Stimulated activated CD4-positive, alpha-beta T cell treated with anti-CD3 and anti-CD28 coated beads, Interleukin-15, amount 100 ng/mL, for 48 hours (primary cell): ENCODE data around the gene SESN3.
"Not testable (repeated sequence)": the region's sequence is repeated elsewhere in the genome, so short reads cannot be mapped to it uniquely, and the experiment has no call there.

Source experiments
- DNase-seq, 2 donors: peaks; one replicate each; pipeline ENCODE4 v3.0.0-alpha.2; 2020; ENCODE audit warnings: low read depth in 2 of 2

SESN3 gene

DNA sequence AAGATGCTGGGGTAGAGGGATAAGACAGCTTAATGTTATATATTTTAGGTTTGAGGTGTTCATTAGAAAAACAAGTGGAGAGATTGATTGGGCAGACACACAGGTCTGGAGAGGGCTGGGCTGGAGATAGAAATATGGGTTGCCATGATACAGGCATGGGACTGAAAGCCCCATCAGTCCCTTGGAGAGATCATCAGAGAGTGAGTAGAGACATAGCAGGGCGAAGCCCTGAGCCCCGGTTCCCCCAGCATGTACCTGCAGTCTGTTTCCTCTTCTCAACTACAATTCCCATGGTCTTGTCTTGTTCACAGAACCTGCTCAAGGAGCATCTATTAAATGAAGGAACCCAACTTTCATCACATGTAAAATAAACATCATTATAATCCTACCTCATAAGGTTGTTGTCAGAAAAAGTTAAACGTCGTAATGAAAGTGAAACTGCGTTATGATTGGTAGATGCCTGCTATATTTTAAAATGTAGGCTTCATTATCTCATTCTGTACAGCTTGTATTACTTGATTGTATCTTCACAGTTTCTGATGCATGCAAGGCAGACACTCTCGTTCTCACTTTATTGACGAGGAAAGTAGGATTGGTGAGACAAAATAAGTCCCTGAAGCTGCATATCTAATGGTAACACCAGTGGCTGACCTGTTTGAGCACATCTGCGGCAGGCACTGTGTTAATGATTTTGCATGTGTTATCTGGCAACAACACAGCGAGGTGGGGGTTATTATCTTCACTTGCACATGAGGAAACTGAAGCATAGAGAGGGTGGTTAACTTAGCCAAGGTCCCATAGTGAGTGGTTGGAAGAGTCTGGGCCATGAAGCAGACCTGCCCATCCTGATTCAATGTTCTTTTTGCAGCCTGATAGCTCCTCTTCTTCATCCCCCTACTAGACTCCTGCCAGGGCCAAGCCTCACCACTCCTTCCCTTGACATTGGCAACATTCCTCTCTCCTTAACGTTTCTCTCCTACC, 77.8 kb downstream of the SESN3 start:
- DNase-seq, result no peak

DNA sequence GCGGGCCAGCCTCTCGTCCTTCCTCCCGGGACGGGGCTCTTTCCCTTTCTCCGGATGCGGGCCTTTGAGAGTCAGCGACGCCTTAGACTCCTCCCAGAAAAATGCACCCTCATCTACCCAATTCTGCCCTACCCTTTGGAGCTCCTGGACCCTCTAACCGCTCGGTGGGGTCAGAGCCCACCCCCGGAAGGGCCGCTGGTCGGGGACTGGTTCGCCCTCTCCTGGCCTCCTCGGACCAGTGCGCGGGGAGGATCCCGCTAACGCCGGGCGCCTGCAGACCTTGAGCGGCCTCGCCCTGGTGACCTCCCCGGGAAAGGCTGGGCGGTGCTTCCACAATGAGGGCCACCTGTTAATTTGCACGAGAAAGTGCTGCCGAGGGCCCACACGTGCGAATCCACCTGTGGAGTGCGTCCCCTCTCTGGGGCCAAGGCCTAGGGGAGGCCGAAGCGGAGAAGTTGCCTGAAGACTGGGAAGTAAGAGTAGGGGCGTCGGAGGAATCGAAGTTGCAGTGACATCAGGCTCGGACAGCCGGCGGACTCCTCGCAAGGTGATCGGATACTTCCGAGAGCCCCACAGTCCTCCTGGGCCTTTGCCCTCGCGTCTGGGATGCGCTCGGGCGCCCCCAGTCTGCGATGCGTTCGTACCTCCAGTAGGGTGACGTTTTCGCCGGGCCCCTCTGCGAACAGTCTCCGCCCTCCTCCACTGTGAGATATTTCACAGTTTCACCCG, 79.9 kb downstream of the SESN3 start:
- DNase-seq, result peak; percentile 87 to 88

DNA sequence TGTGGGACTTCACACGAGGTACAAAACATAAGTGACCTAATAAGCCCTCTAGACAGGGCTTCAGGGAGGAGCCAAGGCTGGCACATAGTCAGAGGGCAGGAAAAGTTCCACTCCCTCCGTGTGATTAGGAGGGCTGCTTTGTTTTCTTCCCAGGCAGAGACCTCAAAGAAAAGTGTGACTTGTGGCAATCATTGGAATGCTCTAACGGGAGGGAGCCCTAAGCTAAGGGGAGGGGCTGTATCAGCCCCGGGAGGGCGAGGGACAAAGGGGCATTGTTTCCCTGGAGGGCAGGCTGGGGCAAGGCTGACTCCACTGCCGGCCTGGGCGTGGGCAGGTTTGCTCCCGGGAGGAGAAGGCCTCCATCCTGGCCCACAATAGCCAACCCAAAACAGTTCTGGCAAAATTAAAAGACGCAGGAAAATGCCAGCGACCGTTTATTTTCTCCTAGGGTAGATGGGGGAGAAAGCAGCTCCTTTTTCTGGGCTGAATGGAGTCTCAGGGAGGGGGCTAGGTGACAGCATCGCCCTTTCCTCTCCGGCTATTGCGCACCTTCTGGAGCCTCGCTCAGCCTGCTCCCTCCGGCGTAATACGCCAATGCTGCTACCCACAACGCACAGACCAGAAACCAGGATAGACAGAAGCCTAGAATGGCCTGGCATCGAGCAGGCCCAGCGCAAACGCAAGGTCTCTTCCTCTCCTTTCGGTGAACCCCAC, 81.2 kb downstream of the SESN3 start:
- no peak for DNase-seq

DNA sequence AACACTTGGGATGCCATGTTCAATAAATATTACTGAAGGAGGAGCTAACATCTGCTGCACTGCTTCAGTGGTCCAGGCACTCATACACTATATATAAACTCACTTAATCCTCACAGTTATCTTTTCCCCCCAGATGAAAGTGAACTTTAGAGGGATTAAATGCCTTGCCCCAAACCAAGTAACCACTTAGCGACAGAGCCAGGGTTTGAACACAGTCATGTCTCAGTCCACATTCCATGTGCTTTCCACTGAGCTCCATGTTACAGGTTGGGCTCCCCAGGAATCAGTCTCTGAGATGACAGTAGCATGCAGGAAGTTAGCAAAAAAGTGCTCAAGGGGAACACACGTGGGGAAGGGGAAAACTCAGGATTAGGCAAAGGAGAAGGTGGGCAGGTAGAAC, 82.1 kb downstream of the SESN3 start:
- DNase-seq, result no peak

DNA sequence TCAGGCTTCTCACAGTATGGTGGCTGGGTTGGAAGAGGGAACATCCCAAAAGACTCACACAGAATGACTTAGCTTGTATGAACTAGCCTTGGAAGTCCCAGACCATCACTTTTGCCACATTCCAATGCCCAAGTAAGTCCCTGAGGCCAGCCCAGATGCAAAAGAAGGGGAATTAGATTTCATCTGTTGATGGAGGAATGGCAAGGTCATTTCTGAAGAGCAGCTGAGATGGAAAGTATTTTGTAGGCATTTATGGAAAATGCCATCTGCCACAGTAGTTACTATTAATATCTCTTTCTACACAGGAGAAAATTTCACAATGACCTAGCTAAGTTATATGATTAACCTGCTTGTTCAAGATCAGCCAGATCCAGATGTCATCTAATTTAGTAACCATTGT, 82.6 kb downstream of the SESN3 start:
- no peak for DNase-seq

DNA sequence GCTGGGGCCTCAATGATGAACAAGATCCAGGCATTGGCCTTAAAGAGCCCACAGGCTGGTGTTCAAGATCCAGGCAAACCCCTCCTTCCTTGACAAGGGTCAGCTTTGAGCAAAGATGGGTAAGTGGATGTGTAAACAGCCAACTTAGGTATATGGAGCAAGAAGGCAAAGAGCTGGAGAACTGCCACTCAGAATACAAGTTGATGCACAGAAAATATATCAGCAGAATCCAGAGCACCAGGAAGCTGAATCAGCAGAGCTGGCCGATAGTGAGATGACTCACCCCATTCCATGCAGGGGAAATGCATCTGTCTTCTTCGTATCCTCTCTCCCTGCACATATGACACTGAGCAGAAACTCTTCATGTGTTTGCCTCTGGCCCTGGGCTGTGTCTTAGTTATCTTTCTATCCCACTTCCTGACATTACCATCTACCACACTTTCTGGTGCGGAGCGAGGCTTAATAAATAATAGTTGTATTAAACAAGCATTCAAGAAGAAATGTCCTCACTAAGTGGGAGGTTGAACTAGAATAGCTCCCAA, 83.6 kb downstream of the SESN3 start:
- DNase-seq, result no peak

DNA sequence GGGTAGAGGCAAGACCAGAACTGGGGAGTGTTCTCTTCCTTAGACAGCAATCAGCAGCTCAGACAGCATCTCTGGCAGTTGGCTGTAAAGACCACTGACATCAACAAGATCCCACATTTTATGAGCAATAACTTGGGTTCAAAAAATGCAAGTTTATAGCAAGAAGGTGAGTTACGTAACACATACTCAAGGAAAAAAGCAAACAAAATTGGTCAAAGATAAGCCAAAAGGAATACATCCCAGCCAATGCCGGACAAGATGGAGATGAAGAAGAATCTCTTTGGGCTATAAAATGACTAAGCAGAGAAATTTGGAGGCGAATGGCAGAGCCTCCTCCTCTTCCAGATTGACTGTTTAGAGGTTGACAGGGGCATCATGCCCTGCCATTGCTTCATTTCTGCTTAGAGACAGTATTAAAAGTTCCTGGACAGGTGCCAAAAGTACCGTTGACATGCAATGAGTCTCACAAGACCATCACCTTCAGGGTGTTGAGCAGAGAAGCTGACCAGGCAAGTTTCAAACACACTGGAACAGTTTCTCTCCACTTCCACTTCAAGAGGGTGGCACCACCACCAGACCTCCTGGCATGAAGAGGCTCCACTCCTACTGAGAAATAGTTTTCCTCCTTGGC, 85.5 kb downstream of the SESN3 start:
- DNase-seq, result no peak

DNA sequence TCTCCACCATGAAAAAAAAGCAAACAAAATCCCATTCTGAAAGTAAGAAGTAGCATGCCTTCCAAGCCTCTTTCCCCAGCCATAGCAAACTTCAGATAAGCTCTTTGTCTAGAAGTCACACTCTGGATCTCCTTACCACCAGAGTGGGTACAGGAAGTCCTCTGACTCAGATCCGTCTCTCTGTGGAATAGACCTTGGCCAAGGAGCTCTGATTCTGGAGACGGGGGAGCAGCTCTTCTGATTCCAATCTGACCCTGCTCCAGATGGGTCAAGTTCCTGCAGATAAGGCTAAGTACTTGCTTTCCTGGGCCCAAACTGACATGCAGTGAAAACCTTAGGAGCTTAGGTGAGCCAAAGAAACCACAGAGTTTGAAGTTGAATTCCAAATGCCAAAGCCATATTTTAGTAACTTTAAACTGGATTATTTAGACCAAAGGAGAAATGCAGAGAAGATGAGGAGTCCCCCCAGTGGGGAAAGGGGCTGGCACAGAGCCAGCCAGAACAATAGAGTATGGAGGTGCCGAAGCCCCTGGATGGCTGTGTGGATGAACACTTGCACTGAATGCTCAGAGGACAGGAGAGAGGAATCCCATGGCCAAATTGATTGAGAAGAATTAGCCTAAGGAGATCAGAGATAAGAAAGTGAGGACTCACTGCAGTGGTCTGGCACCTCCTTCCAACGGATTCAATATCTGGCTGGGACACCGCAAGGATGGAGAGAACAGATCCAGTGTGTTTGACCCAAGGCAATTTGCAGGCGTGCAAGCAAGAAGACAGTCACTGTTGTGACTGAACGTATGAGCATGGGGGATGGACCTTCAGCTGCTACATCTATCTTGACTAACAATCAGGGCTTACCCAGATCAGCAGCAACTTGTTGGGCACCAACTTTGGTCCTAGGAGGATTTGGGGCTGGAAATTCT, 86.4 kb downstream of the SESN3 start:
- DNase-seq, result no peak

DNA sequence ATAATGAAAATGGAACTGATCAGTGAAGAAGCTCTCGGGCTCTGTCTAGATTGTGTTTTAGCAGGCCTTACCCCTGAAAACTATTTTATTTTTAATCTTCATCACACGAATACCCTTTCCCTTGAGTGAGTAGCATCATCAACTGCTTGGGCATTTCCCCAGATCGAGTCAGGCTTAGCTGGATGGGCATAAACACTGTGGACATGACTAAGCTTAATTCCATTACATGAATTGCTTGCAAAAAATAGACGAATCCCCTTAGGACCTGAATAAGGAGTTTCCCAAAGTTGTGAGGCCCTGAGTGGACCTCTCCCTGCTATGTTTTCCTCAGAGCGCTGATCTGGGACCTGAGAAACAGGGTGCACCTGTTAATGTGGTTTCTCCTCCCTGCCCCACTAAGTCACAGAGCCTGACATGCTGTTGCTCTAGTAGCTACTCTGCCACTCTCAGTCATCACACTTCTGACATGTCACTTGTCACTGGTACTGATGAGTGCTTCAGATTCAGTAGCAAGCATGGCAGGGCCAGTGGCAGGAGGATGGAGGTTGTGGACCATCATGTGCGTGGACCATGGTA, 87.8 kb downstream of the SESN3 start:
- DNase-seq, result no peak

DNA sequence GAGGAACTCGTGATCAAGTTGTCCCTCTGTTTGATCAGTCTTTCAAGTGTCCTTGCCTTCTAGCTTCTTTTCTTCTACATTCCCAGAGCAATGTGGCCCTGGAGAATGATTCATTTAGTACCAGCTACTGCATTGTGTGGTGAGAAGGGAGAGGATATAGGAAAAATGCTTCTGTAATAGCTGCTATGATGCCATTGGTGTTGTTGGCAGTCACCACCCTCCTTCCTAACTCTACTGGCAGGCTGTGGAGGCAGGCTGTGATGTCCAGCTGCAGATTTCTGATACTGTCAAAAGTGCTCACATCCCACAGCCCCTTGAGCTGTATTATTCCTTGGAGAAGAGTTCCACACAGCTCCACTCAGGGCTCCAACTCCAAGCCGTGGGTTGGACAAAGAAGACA, 88.6 kb downstream of the SESN3 start:
- no peak for DNase-seq

DNA sequence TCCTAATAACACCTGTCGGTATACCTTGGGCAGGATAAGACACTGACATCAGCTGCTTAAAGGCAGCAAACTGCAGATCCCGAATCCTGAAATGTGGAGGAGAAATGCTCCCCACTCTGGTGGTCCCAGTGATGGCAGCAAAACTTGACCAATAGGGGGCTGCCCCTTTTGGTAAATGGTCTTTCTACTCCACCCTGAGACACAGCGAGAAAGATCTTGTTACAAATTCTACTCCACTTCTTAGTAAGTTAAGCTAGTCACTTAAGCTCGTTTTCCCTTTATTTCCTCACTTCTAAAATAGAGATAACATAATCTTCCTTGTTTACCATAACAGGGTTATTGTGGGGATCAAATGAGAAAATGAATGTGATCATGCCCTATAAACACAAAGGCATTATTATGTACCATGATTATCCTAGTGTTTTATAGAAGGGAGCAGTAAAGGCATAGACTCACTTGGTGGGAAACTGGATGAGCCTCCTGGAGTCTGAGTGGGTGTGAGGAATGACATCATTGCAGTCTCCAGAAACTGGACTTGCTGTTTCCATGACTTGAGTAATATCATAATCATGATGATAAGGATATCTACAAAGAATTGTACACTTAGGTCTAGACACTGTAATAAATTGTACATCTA, 90.5 kb downstream of the SESN3 start:
- no peak for DNase-seq

DNA sequence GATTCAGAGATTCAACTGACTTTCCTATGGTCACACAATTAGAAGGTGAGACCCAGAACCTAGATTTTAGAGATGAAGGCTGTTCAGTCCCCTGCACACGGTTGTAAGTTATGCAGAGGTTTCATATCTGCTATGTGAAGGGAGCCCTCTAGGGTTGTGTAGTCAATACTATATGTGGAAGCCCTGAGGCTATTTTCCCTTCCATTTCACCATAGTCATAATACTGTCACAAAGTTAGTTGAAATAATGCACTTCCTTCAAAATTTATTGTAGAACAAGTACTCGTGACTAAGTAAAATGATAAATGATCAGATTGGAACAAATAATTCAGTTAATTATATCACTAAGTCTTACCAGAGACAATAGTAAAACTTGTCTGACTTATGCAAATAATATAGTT, 92.6 kb downstream of the SESN3 start:
- no peak for DNase-seq

DNA sequence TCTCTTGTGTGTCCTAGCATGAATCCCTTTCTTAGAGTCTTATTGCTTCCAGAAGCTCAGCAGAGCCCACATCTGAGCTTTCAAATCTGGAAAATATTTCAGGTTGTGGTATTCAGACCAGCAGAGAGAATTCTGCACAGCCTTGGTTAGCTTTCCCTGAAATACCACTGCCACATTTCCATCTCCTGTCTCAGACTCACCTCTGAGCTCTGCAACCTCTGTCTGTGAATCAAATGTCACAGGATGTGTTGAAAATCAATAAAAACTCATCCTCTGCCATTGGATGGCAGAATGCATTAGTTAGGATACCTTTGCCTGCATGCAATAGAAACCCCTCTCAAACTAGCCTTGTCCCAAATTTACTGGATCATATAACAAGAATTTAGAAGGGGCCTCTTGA, 93.7 kb downstream of the SESN3 start:
- no peak for DNase-seq

DNA sequence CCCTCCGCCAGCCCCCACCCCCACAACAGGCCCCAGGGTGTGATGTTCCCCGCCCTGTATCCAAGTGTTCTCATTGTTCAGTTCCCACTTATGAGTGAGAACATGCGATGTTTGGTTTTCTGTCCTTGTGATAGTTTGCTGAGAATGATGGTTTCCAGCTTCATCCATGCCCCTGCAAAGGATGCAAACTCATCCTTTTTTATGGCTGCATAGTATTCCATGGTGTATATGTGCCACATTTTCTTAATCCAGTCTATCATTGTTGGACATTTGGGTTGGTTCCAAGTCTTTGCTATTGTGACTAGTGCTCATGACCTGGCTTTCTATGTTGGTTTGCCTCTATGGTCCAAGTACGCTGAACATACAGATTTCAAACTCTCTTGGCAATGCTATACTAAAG, 94.3 kb downstream of the SESN3 start:
- not testable (repeated sequence) for DNase-seq

DNA sequence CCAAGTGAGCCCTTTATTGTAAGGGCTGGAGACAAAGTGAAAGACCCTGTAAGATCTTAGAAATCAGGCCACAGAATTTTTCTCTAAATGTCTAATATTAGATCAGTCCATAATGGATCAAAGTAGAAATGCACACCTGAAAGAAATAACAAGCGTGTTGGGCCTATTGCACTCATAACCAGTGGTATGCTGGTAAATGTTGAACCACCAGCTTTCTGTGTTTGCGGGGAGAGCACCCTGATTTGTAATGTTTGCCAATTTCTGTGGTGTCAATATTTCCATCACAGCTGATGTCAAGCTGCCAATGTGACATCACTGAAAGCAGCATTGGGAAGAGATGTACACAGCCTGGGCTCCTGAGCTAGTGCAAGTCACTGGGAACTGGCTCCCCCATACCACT, 95.1 kb downstream of the SESN3 start:
- DNase-seq, result no peak

DNA sequence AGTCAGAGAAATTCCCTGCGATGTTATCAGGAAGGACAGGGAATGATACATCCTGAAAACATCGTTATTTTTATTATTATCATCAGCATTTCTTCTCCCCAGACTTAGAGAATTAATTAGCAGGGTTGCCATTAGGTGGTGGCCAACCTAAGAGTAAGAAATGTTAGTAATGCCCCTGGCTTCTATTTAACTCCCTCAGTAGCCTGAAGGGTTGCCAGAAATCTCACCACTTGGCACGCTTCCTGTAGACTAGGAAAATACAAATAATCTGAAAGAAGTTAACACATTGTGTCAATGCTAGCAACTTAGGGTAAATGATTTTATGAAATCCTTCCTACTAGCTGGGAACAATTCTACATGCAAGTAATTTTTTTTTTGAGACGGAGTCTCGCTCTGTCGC, 95.8 kb downstream of the SESN3 start:
- DNase-seq, result no peak

DNA sequence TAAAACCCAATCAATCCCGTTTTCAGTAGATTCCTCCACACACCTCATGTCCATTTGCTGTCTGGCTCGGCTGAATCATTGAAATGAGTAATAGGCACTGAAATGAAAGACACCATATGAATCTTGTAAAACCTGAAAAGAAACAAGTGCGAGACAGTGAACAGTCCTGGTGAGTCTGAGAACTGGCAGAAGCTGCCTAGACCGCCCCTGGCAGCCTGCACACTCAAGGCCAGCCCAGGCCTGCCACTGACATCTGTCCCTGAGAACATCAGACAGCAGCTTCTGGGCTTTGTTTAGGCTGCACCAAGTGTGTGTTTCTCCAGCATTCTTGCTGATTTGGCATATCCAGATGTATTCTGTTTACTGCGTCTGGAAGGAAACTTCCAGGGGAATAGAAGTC, 96.5 kb downstream of the SESN3 start:
- DNase-seq, result no peak

DNA sequence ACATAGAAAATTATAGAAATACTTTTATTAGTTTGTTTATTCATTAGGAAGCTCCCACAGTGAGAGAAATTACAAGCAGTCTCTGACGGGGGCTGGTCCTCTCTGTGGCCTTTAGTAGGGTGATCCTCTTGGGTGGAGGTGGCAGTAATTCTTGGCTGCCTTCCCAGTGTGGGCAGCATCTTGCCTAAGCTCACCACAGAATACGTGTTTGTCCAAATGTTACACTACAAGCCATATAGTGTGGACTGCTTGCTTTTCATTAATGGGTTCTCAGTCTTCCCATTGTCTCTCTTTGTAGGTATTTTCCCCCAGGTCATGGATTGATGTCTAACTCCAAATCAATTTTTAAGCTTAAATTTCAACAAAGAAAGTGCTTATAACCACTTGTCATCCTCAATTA, 98.0 kb downstream of the SESN3 start:
- no peak for DNase-seq

DNA sequence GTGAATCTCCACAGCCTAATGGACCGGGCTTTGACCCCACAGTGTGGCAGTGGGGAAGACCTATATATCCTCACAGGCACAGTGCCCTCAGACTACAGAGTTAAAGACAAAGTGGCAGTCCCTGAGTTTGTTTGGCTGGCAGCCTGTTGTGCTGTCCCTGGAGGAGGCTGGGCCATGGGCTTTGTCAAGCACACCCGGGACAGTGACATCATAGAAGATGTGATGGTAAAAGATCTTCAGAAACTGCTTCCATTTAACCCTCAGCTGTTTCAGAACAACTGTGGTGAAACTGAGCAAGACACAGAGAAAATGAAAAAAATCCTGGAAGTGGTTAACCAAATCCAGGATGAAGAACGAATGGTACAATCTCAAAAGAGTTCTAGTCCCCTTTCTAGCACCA, 102.4 kb downstream of the SESN3 start:
- no peak for DNase-seq

DNA sequence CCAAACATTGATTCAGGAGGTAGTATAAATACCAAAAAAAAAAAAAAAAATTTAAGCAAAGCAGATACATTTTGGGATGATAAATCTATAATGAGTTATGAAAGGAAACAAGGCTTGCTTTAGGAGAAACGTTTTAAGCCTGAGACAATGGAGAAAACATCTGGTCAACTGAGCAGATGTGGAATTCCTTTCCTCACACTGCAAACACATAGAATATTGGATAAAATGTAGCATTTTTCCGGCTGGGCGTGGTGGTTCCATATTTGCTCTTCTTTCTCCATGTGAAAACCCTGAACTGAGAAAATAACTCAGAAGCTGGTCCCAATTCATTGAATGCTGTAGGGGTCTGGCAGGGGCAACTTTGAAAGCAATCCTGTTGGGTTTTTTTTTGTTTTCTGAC, 107.4 kb downstream of the SESN3 start:
- no peak for DNase-seq
